Pulmonary artery endothelial cell (primary cell): ENCODE results near the gene ERAP2. TPM values are rescaled to one million over a fixed set of nuclear protein-coding genes. Genes with fewer than 3 reads are reported as not detected.
A peak's percentile ranks its signal among the peaks of the same experiment; 100 is the strongest.

Source experiments
- DNase-seq: peaks from one replicate; pipeline ENCODE4 v3.0.0-alpha.2; 2011; ENCODE audit warnings: low read depth, low spot score
- total RNA-seq: library from RNA; depleted of rRNA; stranded (reverse); fragments of >200 nt; gene quantifications from 2 replicates; pipeline ENCODE4 v1.2.3, GENCODE V29; 2014

Gene ERAP2
- total RNA-seq, 1 donor from 2014 or later, result 5.6 TPM

DNA sequence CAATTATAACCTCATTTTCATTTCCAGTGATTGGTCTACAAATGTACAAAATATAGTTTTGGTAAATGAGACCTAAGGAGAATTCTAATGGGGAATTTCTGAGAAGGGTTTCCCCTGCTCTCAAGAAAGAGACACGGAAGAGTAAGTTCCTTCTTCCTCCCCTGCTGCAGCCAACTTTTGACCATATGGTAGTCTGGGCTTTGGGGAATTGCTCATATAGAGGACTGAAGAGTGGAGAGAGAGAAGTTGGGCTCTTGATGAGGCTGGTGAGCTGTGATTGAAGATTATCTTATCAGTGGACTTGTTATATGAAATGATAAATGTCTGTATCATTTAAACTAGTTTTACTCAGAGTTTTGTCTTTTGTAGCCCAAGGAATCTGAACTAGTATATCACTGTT lies 55.3 kb downstream of the ERAP2 start:
- no peak for DNase-seq

DNA sequence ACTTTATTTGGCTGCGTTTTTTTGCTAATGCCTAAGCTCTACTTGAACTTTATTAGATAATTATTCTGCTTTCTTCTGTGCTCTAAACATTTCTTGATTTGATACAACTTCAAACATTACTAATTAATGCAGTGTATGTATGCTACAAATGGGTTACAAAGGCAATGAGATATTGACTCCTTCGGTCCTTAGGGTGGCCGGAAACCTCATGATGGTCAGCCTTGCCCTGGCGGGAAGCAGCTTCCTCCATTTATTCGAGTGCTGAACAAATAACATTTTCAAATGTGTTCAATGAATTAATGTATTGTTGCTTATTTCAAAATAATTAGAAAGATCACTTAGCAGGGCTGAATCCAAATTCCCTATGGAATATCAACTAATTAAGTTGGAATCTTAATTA lies 55.7 kb downstream of the ERAP2 start:
- no peak for DNase-seq

DNA sequence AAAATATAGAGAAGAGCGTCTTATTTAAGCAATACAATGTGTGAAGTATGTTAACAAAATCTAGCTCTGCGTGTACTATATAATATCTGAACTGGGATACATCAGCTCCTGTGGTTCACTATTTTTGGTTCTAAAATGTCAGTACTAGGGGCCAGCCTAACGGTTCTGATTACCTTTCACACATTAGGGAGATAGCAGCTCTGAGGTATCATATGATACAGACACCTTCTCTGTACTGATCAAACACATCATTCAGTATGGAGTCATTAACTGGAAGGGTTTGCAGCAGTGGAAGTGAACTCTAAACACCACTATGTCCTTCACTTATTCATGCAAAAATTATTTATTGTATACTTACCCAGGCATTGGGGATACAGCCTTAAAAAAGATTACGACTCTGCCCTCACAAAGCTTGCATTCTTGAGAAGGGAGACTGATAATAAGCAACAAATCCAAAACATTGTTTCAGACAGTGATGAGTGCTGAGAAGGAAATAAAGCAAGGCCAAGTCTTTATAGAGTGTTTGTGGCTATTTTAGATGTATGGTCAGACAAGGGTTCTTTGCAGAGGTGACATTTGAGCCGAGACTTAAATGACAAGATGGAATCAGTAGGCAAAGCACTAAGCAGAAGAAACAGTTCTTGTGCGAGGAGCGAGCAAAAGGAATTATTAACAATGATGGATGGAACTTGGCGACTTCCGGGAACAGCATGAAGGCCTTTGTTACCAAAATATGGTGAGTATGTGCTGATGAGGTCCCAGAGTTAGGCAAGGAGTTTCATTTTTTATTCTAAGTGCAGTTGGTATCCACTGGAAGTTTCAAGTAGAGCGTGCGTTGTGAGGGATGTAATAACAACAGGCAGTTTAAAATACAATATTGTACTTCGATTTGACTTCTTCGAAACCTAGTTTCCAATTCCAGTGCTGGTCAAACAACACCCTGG lies 57.7 kb downstream of the ERAP2 start:
- no peak for DNase-seq

DNA sequence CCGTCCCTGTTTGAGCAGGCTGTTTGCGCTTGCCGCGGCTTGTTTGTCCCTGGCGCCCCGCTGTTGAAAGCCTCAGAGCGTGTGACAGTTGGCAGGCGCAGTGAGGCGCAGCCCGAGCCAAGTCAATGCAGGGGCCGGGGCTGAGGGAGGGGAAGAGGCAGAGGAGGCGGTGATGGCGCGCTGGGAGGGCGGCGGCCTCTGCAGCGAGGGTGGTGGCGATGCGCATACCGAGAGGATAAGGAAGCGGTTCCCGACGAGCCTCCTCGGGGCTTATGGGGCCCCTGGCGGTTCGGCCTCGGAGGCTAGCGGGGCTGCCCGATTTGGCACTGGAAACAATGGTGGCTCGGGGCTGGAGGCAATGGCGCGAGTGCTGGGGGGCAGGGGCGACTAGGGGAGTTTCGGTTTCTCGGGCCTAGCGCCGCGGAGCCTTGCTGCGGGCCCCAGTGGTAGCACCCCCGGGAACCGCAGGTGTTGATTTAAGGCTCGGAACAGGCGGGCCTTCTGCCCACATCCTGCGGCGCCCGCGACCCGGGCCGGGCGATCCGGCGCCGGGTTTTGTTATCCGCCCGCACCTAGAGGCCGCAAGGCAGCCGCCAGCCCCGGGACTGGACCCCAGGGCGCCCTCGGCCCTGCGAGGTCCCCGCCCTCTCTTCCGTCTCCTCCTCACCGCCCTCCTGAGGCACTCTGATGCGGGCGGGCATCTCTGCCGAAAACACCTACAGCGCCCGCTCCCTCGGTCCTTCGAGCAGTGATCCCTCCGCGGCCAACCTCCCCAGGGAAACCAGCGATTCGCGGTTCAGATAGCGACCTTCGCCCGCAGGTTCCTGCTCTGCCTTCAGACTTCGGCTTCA lies 58.6 kb downstream of the ERAP2 start:
- DNase-seq, result peak; percentile 80

DNA sequence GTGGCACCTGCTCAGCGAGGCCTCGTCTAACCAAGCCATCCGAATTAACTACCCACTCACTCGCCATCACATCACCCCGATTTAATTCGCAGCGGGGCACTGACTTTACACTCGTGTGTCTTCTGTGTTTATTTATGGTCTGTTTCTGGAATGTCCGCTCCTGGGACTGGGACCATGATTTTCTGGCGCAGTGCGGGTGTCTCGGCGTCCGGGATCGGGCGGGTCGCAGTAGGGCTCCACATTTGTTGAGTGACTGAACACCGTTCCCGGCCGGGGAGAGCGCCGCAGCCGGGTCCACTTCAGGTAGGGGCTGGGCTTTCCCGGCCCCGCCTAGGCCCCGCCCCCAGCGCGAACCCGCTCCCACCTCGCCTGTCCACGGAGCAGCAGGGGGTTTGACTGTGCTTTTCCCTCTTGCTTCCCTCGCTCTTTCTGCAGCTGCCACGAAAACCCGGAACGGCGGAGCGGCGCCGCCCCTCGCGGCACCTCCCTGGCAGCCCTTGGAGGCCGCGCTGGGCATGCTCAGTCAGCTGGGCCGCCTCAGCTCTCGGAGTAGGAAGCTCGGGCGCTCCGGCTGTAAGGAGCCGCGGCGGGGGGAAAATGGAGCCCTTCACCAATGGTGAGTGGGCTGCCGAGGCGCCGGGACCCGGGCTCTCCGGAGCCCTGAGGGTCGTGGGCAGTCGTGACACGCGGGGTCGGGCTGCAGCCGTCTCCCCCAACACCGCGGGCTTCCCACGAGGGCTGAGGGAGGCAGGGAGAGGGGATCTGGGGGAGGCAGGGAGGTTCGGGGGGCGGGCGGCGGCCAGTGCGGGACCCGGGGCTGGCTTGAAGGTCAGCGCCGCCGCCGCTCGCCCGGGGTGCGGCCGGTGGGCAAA lies 59.5 kb downstream of the ERAP2 start, which contains the start of gene LNPEP:
TSS of gene LNPEP (plus strand) at position 522 of the 872 bp plus-strand sequence. CDS start at position 598, 76 bp downstream.
- peak; percentile 93 for DNase-seq

DNA sequence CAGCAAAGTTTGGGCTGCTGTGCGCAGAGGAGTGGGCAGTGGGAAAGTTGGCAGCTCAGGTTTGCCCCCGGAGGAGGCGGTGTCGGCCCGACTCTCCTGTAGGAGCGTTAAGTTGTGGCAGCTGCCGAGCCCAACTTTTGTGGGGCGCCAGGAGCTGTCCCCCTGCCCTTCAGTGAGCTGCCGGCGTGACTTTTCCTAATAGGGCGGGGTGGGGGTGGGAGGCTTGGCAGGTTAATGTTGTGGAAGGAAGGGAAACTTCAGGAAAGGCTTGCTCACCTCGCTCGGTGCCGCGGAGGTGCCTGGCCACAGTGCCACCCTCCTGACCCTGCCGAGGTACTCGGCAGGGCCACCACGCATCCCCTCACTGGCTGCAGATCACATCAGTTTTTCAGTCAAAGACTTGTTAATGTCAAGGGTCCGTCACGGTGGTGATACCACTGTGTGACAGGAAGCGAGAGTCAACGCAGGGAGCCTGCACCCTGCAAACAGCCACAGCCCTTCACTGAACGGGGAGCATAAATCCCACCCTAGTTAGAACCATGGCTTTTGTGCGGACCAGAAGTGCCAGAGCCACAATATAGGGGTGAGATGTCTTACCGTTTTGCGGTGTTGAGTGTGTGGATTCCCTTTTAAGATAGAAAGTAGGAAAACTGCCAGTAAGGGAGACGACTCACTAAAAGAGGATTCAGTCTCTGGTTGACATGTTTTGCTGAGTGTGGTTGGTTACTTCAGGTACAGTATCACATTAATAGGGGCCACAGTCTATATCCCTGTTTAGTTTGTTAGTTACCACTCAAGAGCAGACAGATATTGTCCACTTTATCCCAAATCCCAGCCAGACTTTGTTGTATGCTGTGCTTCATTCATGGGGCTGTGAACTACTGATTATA lies 60.4 kb downstream of the ERAP2 start:
- DNase-seq, result no peak

DNA sequence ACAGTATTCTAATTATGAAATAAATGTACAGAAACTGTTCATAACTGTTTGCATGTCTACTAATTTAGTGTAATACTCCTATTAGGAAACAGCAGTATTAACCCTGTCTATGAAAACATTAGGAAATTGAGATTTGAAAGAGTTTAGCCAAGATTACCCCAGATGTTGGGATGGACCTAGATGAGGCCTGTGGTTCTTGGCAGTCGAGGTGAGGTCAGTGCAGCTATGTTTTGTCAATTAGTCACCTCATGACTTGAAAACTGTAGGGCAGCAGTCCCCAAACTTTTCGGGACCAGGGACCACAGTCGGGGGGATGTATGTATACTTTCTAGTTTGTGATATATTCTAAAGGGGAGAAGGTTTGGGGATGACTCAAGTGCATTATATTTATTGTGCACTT lies 64.3 kb downstream of the ERAP2 start:
- DNase-seq, result no peak

DNA sequence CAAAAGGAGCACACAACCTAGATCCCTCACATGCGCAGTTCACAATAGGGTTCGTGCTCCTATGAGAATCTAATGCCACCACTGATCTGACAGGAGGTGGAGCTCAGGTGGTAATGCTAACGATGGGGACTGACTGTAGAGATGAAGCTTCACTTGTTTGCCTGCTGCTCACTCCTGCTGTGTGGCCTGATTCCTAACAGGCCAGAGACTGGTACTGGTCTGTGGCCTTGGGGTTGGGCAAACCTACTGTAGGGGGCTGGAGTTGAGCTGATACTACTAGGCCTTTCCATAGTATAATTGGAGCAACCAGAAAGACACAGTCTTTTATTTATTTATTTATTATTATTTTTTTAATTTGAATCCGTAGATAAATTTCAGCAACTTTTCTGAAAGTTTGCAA lies 64.8 kb downstream of the ERAP2 start:
- no peak for DNase-seq

DNA sequence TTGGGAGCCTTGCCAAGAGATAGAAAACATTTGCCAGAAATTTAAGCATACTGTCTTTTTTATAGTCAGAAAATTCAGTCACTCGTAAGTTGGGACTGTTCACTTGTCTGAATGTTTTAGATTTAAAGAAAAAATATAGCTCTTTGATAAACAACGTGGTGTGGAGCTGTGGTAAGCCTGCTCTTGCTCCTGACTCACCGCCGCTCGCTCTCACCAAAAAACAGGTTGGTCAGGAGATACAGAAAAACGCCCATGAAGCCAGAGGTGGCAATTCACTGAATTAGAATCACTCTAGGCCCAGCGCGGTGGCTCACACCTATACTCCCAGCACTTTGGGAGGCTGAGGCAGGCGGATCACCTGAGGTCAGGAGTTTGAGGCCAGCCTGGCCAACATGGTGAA lies 65.8 kb downstream of the ERAP2 start:
- no peak for DNase-seq

DNA sequence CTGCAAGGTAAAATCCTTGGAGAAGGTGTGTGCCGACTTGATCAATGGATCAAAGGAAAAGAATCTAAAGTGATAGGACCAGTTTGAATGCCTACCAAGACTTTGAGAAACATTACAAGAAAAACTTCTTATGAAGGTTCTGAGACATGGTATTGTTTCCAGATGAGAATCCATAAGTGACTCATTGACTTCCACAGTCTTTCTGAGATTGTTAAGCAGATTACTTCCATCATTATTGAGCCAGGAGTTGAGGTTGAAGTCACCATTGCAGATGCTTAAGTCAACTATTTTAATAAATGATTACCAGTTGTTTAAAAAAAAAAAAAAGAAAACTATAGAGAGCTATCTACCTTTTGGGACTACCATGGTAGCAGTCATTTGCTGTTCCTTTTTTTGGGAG lies 66.6 kb downstream of the ERAP2 start:
- DNase-seq, result no peak

DNA sequence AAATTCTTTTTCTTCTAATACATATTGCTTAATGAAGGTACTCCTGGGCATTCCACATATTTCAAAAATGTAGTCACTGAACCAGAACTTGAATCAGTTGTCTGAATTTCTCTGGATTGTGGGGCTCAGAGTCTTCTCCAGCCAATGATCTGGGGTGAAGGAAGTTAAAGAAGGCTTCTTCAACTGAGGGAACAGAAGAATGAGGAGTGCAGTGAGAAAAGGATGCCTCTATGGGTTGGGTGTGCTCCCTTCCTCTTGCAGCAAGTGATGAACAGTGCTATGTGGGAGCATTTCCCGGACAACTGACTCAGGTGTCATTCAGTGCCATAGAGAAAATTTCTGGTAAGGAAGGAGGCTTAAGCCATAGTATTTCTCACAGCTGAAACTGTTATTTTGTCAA lies 67.5 kb downstream of the ERAP2 start:
- DNase-seq, result no peak

DNA sequence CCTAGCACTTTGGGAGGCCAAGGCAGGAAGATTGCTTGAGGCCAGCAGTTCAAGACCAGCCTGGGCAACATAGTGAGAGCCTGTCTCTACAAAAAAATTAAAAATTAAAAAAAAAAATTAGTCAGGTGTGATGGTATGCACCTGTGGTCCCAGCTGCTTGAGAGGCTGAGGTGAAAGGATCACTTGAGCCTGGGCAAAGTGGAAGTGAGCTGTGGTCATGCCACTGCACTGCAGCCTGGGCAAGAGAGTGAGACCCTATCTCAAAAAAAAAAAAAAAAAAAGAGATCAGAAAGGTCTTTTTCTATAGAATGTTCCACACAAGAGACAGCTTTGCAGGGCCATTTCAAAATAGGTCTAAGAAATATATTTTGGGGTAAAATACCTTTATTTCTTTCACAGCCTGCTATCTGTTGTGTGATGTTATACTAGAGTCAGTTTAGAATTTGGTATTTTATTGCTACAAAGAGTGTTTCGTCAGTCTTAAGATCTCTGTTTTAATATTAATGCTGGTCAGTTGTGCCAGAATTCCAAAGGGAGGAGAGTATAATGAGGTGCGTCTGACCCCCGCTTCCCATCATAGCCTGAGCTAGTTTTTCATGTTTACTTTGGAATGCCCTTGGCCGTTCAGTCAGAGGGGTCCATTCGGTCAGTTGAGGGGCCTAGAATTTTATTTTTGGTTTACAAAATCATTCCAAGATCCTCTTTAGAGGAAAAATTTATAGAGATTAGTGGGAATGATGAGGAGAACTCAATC lies 69.0 kb downstream of the ERAP2 start:
- DNase-seq, result no peak

DNA sequence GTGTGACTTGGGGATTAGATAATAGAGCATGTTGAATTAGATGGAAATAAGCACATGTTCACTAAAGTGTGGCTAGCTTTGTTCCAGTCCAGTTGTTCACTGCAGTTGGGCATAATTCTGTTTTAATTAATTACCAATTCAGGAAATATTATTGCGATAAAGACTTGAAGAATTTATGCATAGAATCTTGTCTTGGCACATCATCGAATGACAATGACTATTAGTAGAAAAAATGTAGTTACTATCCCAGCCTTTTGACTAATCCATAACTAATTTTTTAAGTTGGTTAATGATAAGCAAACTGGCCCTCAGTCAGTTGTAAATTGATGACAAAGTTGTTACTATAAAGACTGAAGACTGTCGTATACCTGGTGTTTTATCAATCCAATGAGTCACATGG lies 70.1 kb downstream of the ERAP2 start:
- no peak for DNase-seq

DNA sequence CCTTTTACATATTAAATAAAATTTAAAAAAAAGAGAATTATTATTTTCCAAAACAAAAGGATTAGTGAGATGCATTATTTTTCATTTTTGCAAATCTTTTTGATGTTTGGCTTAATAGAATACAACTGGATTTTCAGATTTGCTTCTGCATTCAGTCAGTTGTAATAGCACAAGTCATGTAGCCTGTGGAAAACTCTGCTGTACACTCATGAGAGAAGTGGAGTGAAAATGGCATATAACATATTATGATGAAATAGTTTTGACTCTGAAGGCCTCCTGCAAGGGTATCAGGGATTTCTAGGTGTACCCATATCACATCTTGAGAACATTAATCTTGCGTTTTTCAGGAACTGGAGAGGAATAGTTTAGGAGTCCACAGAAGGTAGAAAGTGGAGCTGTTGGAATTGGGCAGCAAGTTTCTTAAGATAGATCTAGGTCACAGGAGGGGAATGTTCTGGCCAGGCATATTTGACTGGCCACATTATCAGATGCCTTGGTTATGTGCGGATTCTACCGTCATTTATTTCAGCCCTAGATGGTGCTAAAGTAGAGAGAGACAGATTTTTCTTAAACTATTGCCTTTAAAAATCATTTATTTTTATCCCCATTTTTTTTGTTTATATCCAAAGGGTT lies 75.9 kb downstream of the ERAP2 start:
- DNase-seq, result no peak

DNA sequence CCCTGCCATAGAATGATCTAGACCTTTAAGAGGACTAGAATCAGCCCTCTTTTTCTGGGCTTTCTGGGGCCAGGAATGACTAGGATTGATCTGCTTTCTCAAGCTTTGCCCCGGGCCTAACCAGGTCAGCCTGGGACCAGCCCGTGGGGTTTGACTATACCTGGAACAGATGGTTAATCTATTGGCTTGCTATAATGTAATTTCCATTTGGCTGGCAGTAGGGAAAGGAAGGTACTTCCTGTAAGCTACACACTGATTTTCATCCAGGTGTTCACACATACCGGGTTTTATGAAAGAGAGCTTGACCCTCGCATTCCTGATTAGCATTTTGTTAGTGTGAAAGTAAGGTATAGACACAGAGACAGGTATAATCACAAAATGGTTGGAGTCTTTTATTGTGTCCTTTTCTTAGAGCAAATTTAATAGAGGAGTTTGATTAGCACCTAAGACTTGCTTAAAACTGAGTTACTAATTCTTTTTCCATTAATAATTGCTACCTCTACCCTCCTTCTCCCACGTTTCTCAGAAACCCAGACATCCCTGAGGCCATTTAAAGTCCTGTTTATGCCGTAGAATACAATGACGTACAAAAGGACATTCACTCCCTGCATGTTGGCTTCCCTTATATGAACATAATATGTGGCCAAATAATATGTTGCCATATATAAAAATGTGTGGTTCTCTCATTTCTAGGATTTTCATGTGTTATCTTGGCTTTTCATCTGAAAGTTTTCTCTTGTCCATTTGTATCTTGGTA lies 76.9 kb downstream of the ERAP2 start:
- DNase-seq, result no peak

DNA sequence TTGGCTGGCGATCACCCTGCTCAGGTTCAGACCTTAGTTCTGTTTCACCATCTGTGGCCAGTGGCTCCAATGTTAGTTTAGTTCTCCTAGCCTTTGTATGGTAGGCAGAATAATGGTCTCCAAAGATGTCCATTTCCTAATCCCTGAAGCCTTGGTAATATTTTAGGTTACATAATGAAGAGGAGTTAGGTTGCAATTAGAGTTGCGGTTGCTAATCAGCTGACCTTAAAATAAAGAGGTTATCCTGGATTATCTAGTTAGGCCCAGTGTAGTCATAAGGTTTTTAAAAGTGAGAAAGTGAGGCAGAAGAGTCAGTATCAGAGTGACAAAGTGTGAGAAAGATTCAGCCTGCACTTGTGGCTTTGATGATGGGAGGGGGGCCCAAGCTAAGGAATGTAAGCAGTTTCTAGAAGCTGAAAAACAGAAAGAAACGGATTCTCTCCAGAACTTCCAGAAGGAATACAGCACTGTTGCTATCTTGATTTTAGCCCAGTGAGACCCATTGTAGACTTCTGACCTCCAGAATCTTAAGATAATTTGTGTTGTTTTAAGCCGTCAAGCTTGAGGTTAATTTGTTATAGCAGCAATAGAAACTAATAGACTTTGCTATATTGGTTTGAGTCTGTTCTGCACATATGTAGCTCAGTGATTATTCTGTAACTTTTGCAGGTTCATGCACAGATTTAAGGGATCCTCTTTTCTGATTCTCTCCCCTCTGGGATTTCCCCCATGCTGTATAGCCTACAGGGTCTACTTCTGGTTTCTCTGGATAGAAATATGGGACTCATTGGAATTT lies 81.2 kb downstream of the ERAP2 start:
- DNase-seq, result no peak

DNA sequence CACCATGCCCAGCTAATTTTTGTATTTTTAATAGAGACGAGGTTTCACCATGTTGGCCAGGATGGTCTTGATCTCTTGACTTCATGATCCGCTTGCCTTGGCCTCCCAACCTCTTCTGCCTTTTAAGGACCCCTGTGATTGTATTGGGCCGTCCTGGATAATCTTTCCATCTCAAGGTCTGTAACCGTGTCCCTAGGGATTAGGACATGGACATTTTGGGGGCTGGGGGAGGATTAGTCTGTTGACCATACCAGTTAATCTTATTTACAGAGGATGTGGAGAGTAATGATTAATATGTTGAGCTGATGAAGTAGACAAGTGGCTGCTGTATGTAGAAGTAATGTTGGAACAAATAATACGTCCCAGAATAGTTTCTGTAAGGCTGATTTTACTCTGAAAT lies 82.7 kb downstream of the ERAP2 start:
- no peak for DNase-seq

DNA sequence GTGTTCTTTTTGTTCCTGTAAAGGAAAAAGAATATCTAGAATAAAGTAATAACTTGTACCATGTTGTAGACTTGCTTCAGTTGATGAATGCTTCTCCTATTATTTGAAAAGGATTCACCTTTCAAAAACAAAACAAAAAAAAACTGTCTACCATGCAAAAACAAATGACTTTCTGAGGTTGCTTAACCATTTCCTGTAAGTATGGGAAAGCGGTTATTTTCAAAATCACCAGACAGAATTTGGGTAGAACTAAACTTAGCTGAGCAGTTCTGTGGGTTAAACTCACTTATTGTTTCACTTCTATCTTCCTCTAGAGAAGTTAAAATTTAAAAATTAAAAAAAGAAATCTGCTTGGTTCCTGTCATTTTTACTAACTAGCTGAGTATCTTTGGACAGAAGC lies 84.8 kb downstream of the ERAP2 start:
- DNase-seq, result no peak
